H1 (cell line): Measurements from ENCODE around the gene IL19. TPM values are rescaled to one million over a fixed set of nuclear protein-coding genes. Genes with fewer than 3 reads are reported as not detected.
A peak's percentile ranks its signal among the peaks of the same experiment; 100 is the strongest.

Experiments used
- CTCF ChIA-PET: fragments of 300-600 bp; sonication (Branson Sonifier 250); formaldehyde crosslinking; loops from one replicate; lab custom pipeline; 2021; ENCODE audit not compliant: partially characterized antibody; lab: Charles Lee
- POLR2A ChIA-PET: fragments of 300-600 bp; sonication (Branson Sonifier 250); formaldehyde crosslinking; loops from one replicate; lab custom pipeline; 2021; ENCODE audit warnings: inconsistent platforms; ENCODE audit not compliant: partially characterized antibody; lab: Charles Lee
- DNase-seq, 2 experiments: peaks; one replicate each; pipeline versions ENCODE4 v3.0.0 to v3.0.0-alpha.2; 2010 to 2022; ENCODE audit warnings: low spot score in 2 of 2, low read depth in 1 of 2, mixed read lengths in 1 of 2
- FAIRE-seq: peaks from 2 replicates; lab custom pipeline; 2011; peaks lifted over from hg19 to GRCh38; lab: Jason Lieb, UNC
- H2AFZ ChIP-seq: 2 replicates; pipeline ENCODE4 v1.8.1; 2012; ENCODE audit warnings: low read length, inconsistent platforms
- H2AK5ac ChIP-seq: 2 replicates; pipeline ENCODE4 v1.6.1; 2013; ENCODE audit warnings: low read depth, low read length
- H2BK120ac ChIP-seq: replicated peaks from 2 replicates; pipeline ENCODE3; 2013; ENCODE audit warnings: low read depth, low read length, inconsistent platforms
- H2BK12ac ChIP-seq: 2 replicates; pipeline ENCODE4 v1.6.1; 2013; ENCODE audit warnings: low read depth, low read length
- H2BK15ac ChIP-seq: 2 replicates; pipeline ENCODE4 v1.6.1; 2013; ENCODE audit warnings: low read length
- H2BK20ac ChIP-seq: 2 replicates; pipeline ENCODE4 v1.6.1; 2013; ENCODE audit warnings: low read length
- H2BK5ac ChIP-seq: 2 replicates; pipeline ENCODE4 v1.6.1; 2013; ENCODE audit warnings: low read depth, low read length
- H3K14ac ChIP-seq: 2 replicates; pipeline ENCODE4 v1.6.1; 2013; ENCODE audit warnings: inconsistent platforms; ENCODE audit not compliant: insufficient read length
- H3K18ac ChIP-seq: 2 replicates; pipeline ENCODE4 v1.6.1; 2013; ENCODE audit warnings: low read length; ENCODE audit errors: extremely low read depth
- H3K23ac ChIP-seq: 2 replicates; pipeline ENCODE4 v1.6.1; 2013; ENCODE audit warnings: inconsistent platforms; ENCODE audit not compliant: insufficient read length
- H3K23me2 ChIP-seq: 2 replicates; pipeline ENCODE4 v1.6.1; 2013; ENCODE audit warnings: low read depth, low read length
- H3K27ac ChIP-seq: 2 replicates; pipeline ENCODE4 v1.6.1; 2011; ENCODE audit warnings: low read depth, low read length, inconsistent platforms
- H3K27me3 ChIP-seq, 4 experiments: replicated peaks in 1 of 4; 1 replicate in 1 of 4; 2 replicates in 3 of 4; pipeline versions ENCODE4 v1.6.1 to v1.8.1; 2011 to 2013; ENCODE audit warnings: low read length in 3 of 4, mild to moderate bottlenecking in 3 of 4, inconsistent platforms in 2 of 4, mixed read lengths in 2 of 4, moderate library complexity in 1 of 4; ENCODE audit not compliant: control insufficient read depth in 3 of 4, insufficient read depth in 3 of 4; ENCODE audit errors: extremely low read depth in 1 of 4
- H3K36me3 ChIP-seq, 4 experiments: 2 replicates each; pipeline versions ENCODE4 v1.6.1 to v1.8.1; 2011 to 2013; ENCODE audit warnings: mild to moderate bottlenecking in 4 of 4, low read length in 3 of 4, moderate library complexity in 2 of 4, control low read depth in 1 of 4, inconsistent platforms in 1 of 4; ENCODE audit not compliant: insufficient read depth in 4 of 4, control insufficient read depth in 2 of 4
- H3K4ac ChIP-seq: replicated peaks from 2 replicates; pipeline ENCODE3; 2013; ENCODE audit warnings: low read length, low read depth, mixed read lengths, inconsistent platforms; ENCODE audit not compliant: insufficient read length
- H3K4me1 ChIP-seq, 4 experiments: replicated peaks in 1 of 4; 1 replicate in 1 of 4; 2 replicates in 3 of 4; pipeline versions ENCODE4 v1.6.1 to v1.8.1; 2011 to 2013; ENCODE audit warnings: low read length in 3 of 4, inconsistent platforms in 2 of 4, mixed read lengths in 1 of 4; ENCODE audit not compliant: insufficient read depth in 4 of 4, control insufficient read depth in 3 of 4
- H3K4me2 ChIP-seq, 2 experiments: 2 replicates each; pipeline versions ENCODE4 v1.6.1 to v1.8.1; 2011 to 2013; ENCODE audit warnings: low read depth in 2 of 2, low read length in 2 of 2, control low read depth in 1 of 2, inconsistent platforms in 1 of 2, mild to moderate bottlenecking in 1 of 2; ENCODE audit not compliant: insufficient read depth in 1 of 2
- H3K4me3 ChIP-seq, 4 experiments: fragments of 200-600, 300-600 bp in 1 of 4; sonication (generic), shearing (Covaris generic), sonication (Bioruptor Twin) in 1 of 4; 2 replicates each; pipeline versions ENCODE4 v1.5.1 to v1.8.1; 2011 to 2016; ENCODE audit warnings: low read length in 4 of 4, low read depth in 3 of 4, control low read depth in 2 of 4, inconsistent platforms in 2 of 4, mild to moderate bottlenecking in 2 of 4, mixed read lengths in 1 of 4, moderate library complexity in 1 of 4; ENCODE audit not compliant: insufficient read depth in 2 of 4; ENCODE audit errors: extremely low read depth in 1 of 4
- H3K56ac ChIP-seq: replicated peaks from 2 replicates; pipeline ENCODE3; 2013; ENCODE audit warnings: low read depth, mild to moderate bottlenecking, mixed read lengths, low read length, inconsistent platforms; ENCODE audit not compliant: insufficient read length
- H3K79me1 ChIP-seq: 2 replicates; pipeline ENCODE4 v1.6.1; 2013; ENCODE audit warnings: low read depth, low read length, control low read depth
- H3K79me2 ChIP-seq, 2 experiments: 2 replicates each; pipeline versions ENCODE4 v1.6.1 to v1.8.1; 2012 to 2013; ENCODE audit warnings: low read length in 2 of 2, mild to moderate bottlenecking in 2 of 2, inconsistent platforms in 1 of 2; ENCODE audit not compliant: insufficient read depth in 2 of 2, control insufficient read depth in 1 of 2
- H3K9ac ChIP-seq, 4 experiments: replicated peaks in 1 of 4; 1 replicate in 1 of 4; 2 replicates in 3 of 4; pipeline versions ENCODE4 v1.6.1 to v1.8.1; 2011 to 2013; ENCODE audit warnings: low read depth in 3 of 4, low read length in 3 of 4, control low read depth in 2 of 4, mild to moderate bottlenecking in 2 of 4, moderate library complexity in 2 of 4, inconsistent platforms in 1 of 4; ENCODE audit errors: extremely low read depth in 1 of 4
- H3K9me3 ChIP-seq, 2 experiments: 2 replicates each; pipeline versions ENCODE4 v1.6.1 to v1.8.1; 2012 to 2013; ENCODE audit warnings: mild to moderate bottlenecking in 2 of 2, moderate library complexity in 2 of 2, control low read depth in 1 of 2, inconsistent platforms in 1 of 2, low read depth in 1 of 2, low read length in 1 of 2, mixed read lengths in 1 of 2; ENCODE audit not compliant: insufficient read depth in 2 of 2
- H4K20me1 ChIP-seq, 2 experiments: replicated peaks in 1 of 2; 2 replicates each; pipeline versions ENCODE3 to v1.8.1; 2011 to 2013; ENCODE audit warnings: inconsistent platforms in 2 of 2, low read length in 2 of 2, mild to moderate bottlenecking in 1 of 2; ENCODE audit not compliant: insufficient read depth in 2 of 2, control insufficient read depth in 1 of 2
- H4K5ac ChIP-seq: 2 replicates; pipeline ENCODE4 v1.6.1; 2013; ENCODE audit warnings: low read length, low read depth, mixed read lengths, inconsistent platforms; ENCODE audit not compliant: insufficient read length
- H4K8ac ChIP-seq: 2 replicates; pipeline ENCODE4 v1.8.0; 2013; ENCODE audit warnings: mild to moderate bottlenecking, moderate library complexity, low read length, inconsistent platforms; ENCODE audit not compliant: insufficient read depth; ENCODE audit errors: extremely low read depth
- H4K91ac ChIP-seq: replicated peaks from 2 replicates; pipeline ENCODE3; 2013; ENCODE audit warnings: low read length, mixed read lengths, inconsistent platforms; ENCODE audit not compliant: insufficient read length
- CEBPB ChIP-seq: IDR thresholded peaks from 2 replicates; pipeline ENCODE4 v1.6.1; 2012; ENCODE audit warnings: low read depth, low read length
- CHD1 ChIP-seq: IDR thresholded peaks from 2 replicates; pipeline ENCODE4 v1.6.1; 2012; ENCODE audit warnings: low read depth, low read length, improper control_type of control experiment
- JUN ChIP-seq: IDR thresholded peaks from 2 replicates; pipeline ENCODE4 v1.6.1; 2011; ENCODE audit warnings: low read depth, mild to moderate bottlenecking, improper control_type of control experiment, low read length
- KDM1A ChIP-seq: fragments of 200-600, 300-600 bp; sonication (generic); IDR thresholded peaks from 2 replicates; pipeline ENCODE4 v1.7.1; 2016; ENCODE audit warnings: mild to moderate bottlenecking, low read length, borderline replicate concordance
- KDM4A ChIP-seq: IDR thresholded peaks from one replicate; pipeline ENCODE4 v1.7.1; 2012; ENCODE audit warnings: low read depth, mild to moderate bottlenecking, moderate library complexity, low read length, inconsistent platforms; ENCODE audit not compliant: severe bottlenecking
- NANOG ChIP-seq: IDR thresholded peaks from 2 replicates; pipeline ENCODE4 v1.6.1; 2011; ENCODE audit warnings: low read length, low read depth, mild to moderate bottlenecking, inconsistent platforms; ENCODE audit not compliant: insufficient read depth, poor library complexity, severe bottlenecking
- NRF1 ChIP-seq: IDR thresholded peaks from 2 replicates; pipeline ENCODE4 v1.6.1; 2011; ENCODE audit warnings: mild to moderate bottlenecking, low read depth, low read length, improper control_type of control experiment
- RBBP5 ChIP-seq: IDR thresholded peaks from 2 replicates; pipeline ENCODE4 v1.7.1; 2012; ENCODE audit warnings: low read depth, mild to moderate bottlenecking, inconsistent platforms, low read length, moderate library complexity, borderline replicate concordance
- SAP30 ChIP-seq: fragments of 300-600 bp; sonication (generic); IDR thresholded peaks from 2 replicates; pipeline ENCODE4 v1.7.1; 2012; ENCODE audit warnings: low read length, moderate library complexity, mild to moderate bottlenecking, inconsistent platforms; ENCODE audit not compliant: insufficient read depth, insufficient replicate concordance
- SIX5 ChIP-seq: IDR thresholded peaks from 2 replicates; pipeline ENCODE4 v1.6.1; 2011; ENCODE audit warnings: mild to moderate bottlenecking, low read depth, low read length
- SUZ12 ChIP-seq: fragments of 200-600 bp; sonication (generic); IDR thresholded peaks from 2 replicates; pipeline ENCODE4 v1.6.1; 2012; ENCODE audit warnings: mild to moderate bottlenecking, inconsistent platforms, low read length, moderate library complexity, mixed read lengths
- TEAD4 ChIP-seq: IDR thresholded peaks from 2 replicates; pipeline ENCODE4 v1.6.1; 2012; ENCODE audit warnings: low read depth, low read length, inconsistent platforms, mixed read lengths
- WGBS, 2 experiments: shearing (Covaris generic) in 1 of 2; methylation state at CpG; one replicate each; pipeline versions ENCODE4 v1.1.6 to v1.1.7; 2013 to 2015; ENCODE audit warnings: low lambda C conversion rate in 2 of 2, mixed read lengths in 2 of 2, inconsistent platforms in 1 of 2, low coverage in 1 of 2, missing lambda C conversion rate in 1 of 2; ENCODE audit not compliant: insufficient replicate concordance in 2 of 2, insufficient coverage in 1 of 2, insufficient read length in 1 of 2; ENCODE audit errors: extremely low coverage in 1 of 2, missing lambda C conversion rate in 1 of 2; 5-methylcytosine and 5-hydroxymethylcytosine counted together
- polyA plus RNA-seq, 7 experiments: library from polyadenylated mRNA; depleted of rRNA in 3 of 7; stranded (reverse) in 5 of 7; unstranded in 2 of 7; fragments of >200 nt in 5 of 7; fragments of 200-250 nt in 2 of 7; gene quantifications; 1 replicate in 5 of 7; 2 replicates in 1 of 7; 4 replicates in 1 of 7; pipeline versions ENCODE4 v1.2.1 to v1.2.3, GENCODE V29; 2011 to 2013; ENCODE audit warnings: missing spikeins in 2 of 7, mixed read lengths in 2 of 7
- total RNA-seq: library from RNA; stranded (reverse); fragmentation: NEBNext Ultra II Directional; extraction: Animal tissue kit (Norgen Biotek cat#: 25700); gene quantifications from 2 replicates; pipeline ENCODE4 v1.2.1, GENCODE V29; 2021

IL19 gene
- total and polyA plus RNA-seq, 2 of the 8 experiments (the other 6 are each of a cell fraction or from before 2014, with no cell fraction given) = not detected

DNA sequence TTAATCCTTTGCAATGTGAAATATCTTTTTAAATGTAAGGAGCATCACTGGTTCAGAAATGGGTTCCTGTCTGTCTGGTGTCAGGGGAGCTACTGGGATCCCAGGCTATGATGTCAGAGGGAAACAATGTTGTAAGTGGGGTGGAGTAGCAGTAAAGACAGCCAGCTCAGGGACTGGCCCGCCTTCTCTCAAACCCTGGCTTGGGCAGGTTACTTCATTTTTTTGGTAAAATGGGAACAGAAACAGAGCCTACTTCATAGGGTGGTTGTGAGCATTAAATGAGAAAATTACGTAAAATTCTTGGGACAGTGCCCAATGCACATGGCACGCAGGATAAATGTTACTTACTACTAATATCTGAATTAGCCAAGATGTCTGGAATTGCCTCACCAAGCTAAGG lies 64.1 kb downstream of the IL19 start:
- CTCF ChIA-PET = interaction anchor here (0.7 to 5.6 kb wide), 17 partner anchors 11 to 147 kb away, joined by 3 to 29 read pairs (median 5); partner anchors contain the start of gene IL20
- H3K4me1 ChIP-seq = no peaks in the 10 kb centered on the region
- no peak for TF ChIP-seq CHD1
- no peak for TF ChIP-seq RBBP5
- no peak for TF ChIP-seq KDM4A
- TF ChIP-seq KDM1A = no peak
- TF ChIP-seq NANOG = no peak
- TF ChIP-seq SUZ12 = no peak
- no peak for TF ChIP-seq TEAD4
- TF ChIP-seq CEBPB = no peak
- TF ChIP-seq SIX5 = no peak
- TF ChIP-seq SAP30 = no peak
- TF ChIP-seq JUN = no peak
- TF ChIP-seq NRF1 = no peak
- H3K23ac ChIP-seq = no peak overlapping the region
- H3K14ac ChIP-seq = no peak overlapping the region
- no peak overlapping the region for H4K5ac ChIP-seq
- peaks cover 0 to 2% of the 10 kb centered on the region in 2 experiments for H4K20me1 ChIP-seq
- no peaks in the 10 kb centered on the region for H3K23me2 ChIP-seq
- H4K91ac ChIP-seq = no peak overlapping the region
- H3K9me3 ChIP-seq = no peaks in the 10 kb centered on the region
- H3K18ac ChIP-seq = no peak overlapping the region
- H3K36me3 ChIP-seq = no peaks in the 10 kb centered on the region
- no peak overlapping the region for H2BK20ac ChIP-seq
- DNase-seq = peak in 1 of 2 experiments; percentile 26
- no peak overlapping the region for H3K9ac ChIP-seq
- H2AK5ac ChIP-seq = no peak overlapping the region
- H3K79me1 ChIP-seq = no peaks in the 10 kb centered on the region
- FAIRE-seq = no peak
- no peak overlapping the region for H3K4me2 ChIP-seq
- H2BK120ac ChIP-seq = no peak overlapping the region
- POLR2A ChIA-PET = interaction anchor here (1.3 kb wide), 1 partner anchor 11 kb away, joined by 3 read pairs; no protein-coding TSS in a partner anchor
- H4K8ac ChIP-seq = no peak overlapping the region
- 89% methylated on average over 3 of the region's 3 CpGs; no CpG with 5 or more reads in 1 of the 2 experiments for WGBS, 2 experiments
- no peaks in the 10 kb centered on the region for H3K27me3 ChIP-seq
- H2BK12ac ChIP-seq = no peak overlapping the region
- H3K56ac ChIP-seq = no peak overlapping the region
- no peak overlapping the region for H2BK5ac ChIP-seq
- H3K79me2 ChIP-seq = no peaks in the 10 kb centered on the region
- H3K27ac ChIP-seq = no peak overlapping the region
- H3K4ac ChIP-seq = no peak overlapping the region
- no peak overlapping the region for H2BK15ac ChIP-seq
- no peak overlapping the region for H2AFZ ChIP-seq
- H3K4me3 ChIP-seq = no peak overlapping the region
